Measurements from ENCODE around the gene GNG12.

The GNG12 gene

GRCh38 chr1:67708606-67709005, 124.7 kb downstream of the GNG12 start (continued):
- no peak for TF ChIP-seq TSHZ2 (CRISPR knock-in tag; IDR thresholded peaks at IDR 0.05)
- TF ChIP-seq PPARA (CRISPR knock-in tag; IDR thresholded peaks at IDR 0.05; ENCODE audit: borderline replicate concordance) = no peak
- TF ChIP-seq SNAI2 (CRISPR knock-in tag; IDR thresholded peaks at IDR 0.05) = no peak
- TF ChIP-seq POU6F1 (CRISPR knock-in tag; IDR thresholded peaks at IDR 0.05; ENCODE audit: borderline replicate concordance, low read depth) = no peak
- TF ChIP-seq RARB (CRISPR knock-in tag; IDR thresholded peaks at IDR 0.05) = no peak
- no peak for TF ChIP-seq ZFP30 (CRISPR knock-in tag; IDR thresholded peaks at IDR 0.05)
- no peak for TF ChIP-seq TOX (CRISPR knock-in tag; IDR thresholded peaks at IDR 0.05; ENCODE audit: borderline replicate concordance)

- TF ChIP-seq TCF4 (CRISPR knock-in tag; IDR thresholded peaks at IDR 0.05; ENCODE audit: borderline replicate concordance) (no peak), TOX (CRISPR knock-in tag; IDR thresholded peaks at IDR 0.05; ENCODE audit: borderline replicate concordance) (no peak), GLIS3 (CRISPR knock-in tag; IDR thresholded peaks at IDR 0.05) (no peak), OSR1 (CRISPR knock-in tag; IDR thresholded peaks at IDR 0.05) (no peak), CREB5 (CRISPR knock-in tag; IDR thresholded peaks at IDR 0.05; ENCODE audit: low read depth) (no peak), BACH2 (CRISPR knock-in tag; IDR thresholded peaks at IDR 0.05; ENCODE audit: borderline replicate concordance) (no peak), ZNF565 (CRISPR knock-in tag; conservative IDR thresholded peaks at IDR 0.05; ENCODE audit: low read depth) (no peak), PPARA (CRISPR knock-in tag; IDR thresholded peaks at IDR 0.05; ENCODE audit: borderline replicate concordance) (no peak), ISL1 (CRISPR knock-in tag; IDR thresholded peaks at IDR 0.05) (no peak), CSDC2 (CRISPR knock-in tag; IDR thresholded peaks at IDR 0.05) (no peak)
- no peak for ATAC-seq
These were observed 127.4 kb downstream of the GNG12 start for GRCh38 chr1:67705735-67706453.

GRCh38 chr1:67704351-67704750, 128.9 kb downstream of the GNG12 start:
- TF ChIP-seq, protein P1, sequence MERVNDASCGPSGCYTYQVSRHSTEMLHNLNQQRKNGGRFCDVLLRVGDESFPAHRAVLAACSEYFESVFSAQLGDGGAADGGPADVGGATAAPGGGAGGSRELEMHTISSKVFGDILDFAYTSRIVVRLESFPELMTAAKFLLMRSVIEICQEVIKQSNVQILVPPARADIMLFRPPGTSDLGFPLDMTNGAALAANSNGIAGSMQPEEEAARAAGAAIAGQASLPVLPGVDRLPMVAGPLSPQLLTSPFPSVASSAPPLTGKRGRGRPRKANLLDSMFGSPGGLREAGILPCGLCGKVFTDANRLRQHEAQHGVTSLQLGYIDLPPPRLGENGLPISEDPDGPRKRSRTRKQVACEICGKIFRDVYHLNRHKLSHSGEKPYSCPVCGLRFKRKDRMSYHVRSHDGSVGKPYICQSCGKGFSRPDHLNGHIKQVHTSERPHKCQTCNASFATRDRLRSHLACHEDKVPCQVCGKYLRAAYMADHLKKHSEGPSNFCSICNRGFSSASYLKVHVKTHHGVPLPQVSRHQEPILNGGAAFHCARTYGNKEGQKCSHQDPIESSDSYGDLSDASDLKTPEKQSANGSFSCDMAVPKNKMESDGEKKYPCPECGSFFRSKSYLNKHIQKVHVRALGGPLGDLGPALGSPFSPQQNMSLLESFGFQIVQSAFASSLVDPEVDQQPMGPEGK (CRISPR knock-in tag; IDR thresholded peaks at IDR 0.05; ENCODE audit: borderline replicate concordance) = no peak
- TF ChIP-seq CSRNP3 (CRISPR knock-in tag; IDR thresholded peaks at IDR 0.05) = no peak
- ATAC-seq = no peak

GRCh38 chr1:67701876-67702275, 131.4 kb downstream of the GNG12 start:
- no peak for TF ChIP-seq TSHZ2 (CRISPR knock-in tag; IDR thresholded peaks at IDR 0.05)
- TF ChIP-seq OSR1 (CRISPR knock-in tag; IDR thresholded peaks at IDR 0.05) = no peak
- no peak for TF ChIP-seq CREB5 (CRISPR knock-in tag; IDR thresholded peaks at IDR 0.05; ENCODE audit: low read depth)
- TF ChIP-seq ZFP3 (CRISPR knock-in tag; IDR thresholded peaks at IDR 0.05) = no peak
- no peak for TF ChIP-seq RARB (CRISPR knock-in tag; IDR thresholded peaks at IDR 0.05)
- no peak for TF ChIP-seq PPARA (CRISPR knock-in tag; IDR thresholded peaks at IDR 0.05; ENCODE audit: borderline replicate concordance)
- TF ChIP-seq ZNF70 (CRISPR knock-in tag; IDR thresholded peaks at IDR 0.05) = no peak
- no peak for TF ChIP-seq SNAI2 (CRISPR knock-in tag; IDR thresholded peaks at IDR 0.05)
- no peak for TF ChIP-seq GLIS3 (CRISPR knock-in tag; IDR thresholded peaks at IDR 0.05)
- no peak for TF ChIP-seq ARNTL (CRISPR knock-in tag; IDR thresholded peaks at IDR 0.05; ENCODE audit: borderline replicate concordance, low read depth)
- ATAC-seq = no peak
